HG03066 (cell line): Measurements from ENCODE around the gene IL22.
A peak's percentile ranks its signal among the peaks of the same experiment; 100 is the strongest.

Experiments
- ATAC-seq: cut with Tn5 transposase; IDR thresholded peaks from one replicate; pipeline ENCODE4 v1.9.1; 2021; ENCODE audit warnings: low read depth; ENCODE audit not compliant: unreplicated experiment

The IL22 gene

GRCh38 chr12:68264857-68265256 lies 11.5 kb upstream of the IL22 start:
- no peak for ATAC-seq

- ATAC-seq, result no peak
These were observed 10.9 kb upstream of the IL22 start for GRCh38 chr12:68264158-68264855.

GRCh38 chr12:68263366-68263765 lies 10.0 kb upstream of the IL22 start:
- no peak for ATAC-seq

GRCh38 chr12:68261896-68262295 lies 8.5 kb upstream of the IL22 start:
- no peak for ATAC-seq

- ATAC-seq, result no peak
These were observed 6.7 kb upstream of the IL22 start for GRCh38 chr12:68260153-68260552.

GRCh38 chr12:68259318-68259940 lies 6.0 kb upstream of the IL22 start:
- ATAC-seq, result no peak

GRCh38 chr12:68252077-68252476 lies 1.3 kb downstream of the IL22 start:
- no peak for ATAC-seq

- ATAC-seq, result no peak
These were observed 3.0 kb downstream of the IL22 start for GRCh38 chr12:68250454-68250853.

- ATAC-seq, result no peak
These were observed 5.6 kb downstream of the IL22 start for GRCh38 chr12:68247785-68248184.

GRCh38 chr12:68246350-68246749 lies 7.1 kb downstream of the IL22 start:
- no peak for ATAC-seq

- no peak for ATAC-seq
These were observed 8.0 kb downstream of the IL22 start for GRCh38 chr12:68245180-68246021.

GRCh38 chr12:68242777-68243176 lies 10.6 kb downstream of the IL22 start:
- no peak for ATAC-seq

- ATAC-seq, result peak; percentile 94
These were observed 12.4 kb downstream of the IL22 start for GRCh38 chr12:68240975-68241374.

GRCh38 chr12:68240079-68240478 lies 13.3 kb downstream of the IL22 start:
- ATAC-seq, result no peak

- no peak for ATAC-seq
These were observed 14.0 kb downstream of the IL22 start for GRCh38 chr12:68239309-68239982.

GRCh38 chr12:68237619-68238018 lies 15.8 kb downstream of the IL22 start:
- no peak for ATAC-seq

- no peak for ATAC-seq
These were observed 16.3 kb downstream of the IL22 start for GRCh38 chr12:68237078-68237477.

GRCh38 chr12:68236421-68237059 lies 16.9 kb downstream of the IL22 start:
- peak; percentile 61 for ATAC-seq

GRCh38 chr12:68235576-68235975 lies 17.8 kb downstream of the IL22 start:
- ATAC-seq, result no peak

GRCh38 chr12:68234140-68234539 lies 19.3 kb downstream of the IL22 start:
- ATAC-seq, result no peak
